Aorta (tissue), 5 donors: Measurements from ENCODE around the gene RASAL3. TPM values are rescaled to one million over a fixed set of nuclear protein-coding genes. Genes with fewer than 3 reads are reported as not detected.

Experiments
- ATAC-seq: fragments of 200-7000 bp; cut with Tn5 transposase; one replicate; pipeline ENCODE4 v1.9.1; 2022; ENCODE audit warnings: moderate library complexity; ENCODE audit not compliant: low FRiP score
- DNase-seq, 2 donors: peaks; one replicate each; pipeline ENCODE4 v3.0.0-alpha.2; 2020
- H3K27ac ChIP-seq, 2 donors: one replicate each; pipeline ENCODE4 v1.5.1; 2013; ENCODE audit warnings: low read length in 2 of 2, mild to moderate bottlenecking in 2 of 2, moderate library complexity in 2 of 2, control low read depth in 1 of 2, inconsistent platforms in 1 of 2, low read depth in 1 of 2
- H3K27me3 ChIP-seq, 2 donors: one replicate each; pipeline ENCODE4 v1.6.1; 2013; ENCODE audit warnings: control low read depth in 1 of 2, low read length in 1 of 2, mild to moderate bottlenecking in 1 of 2, moderate library complexity in 1 of 2; ENCODE audit not compliant: insufficient read depth in 2 of 2, control insufficient read depth in 1 of 2
- H3K36me3 ChIP-seq, 2 donors: one replicate each; pipeline ENCODE4 v1.6.1; 2013; ENCODE audit warnings: control low read depth in 1 of 2, low read length in 1 of 2, mild to moderate bottlenecking in 1 of 2; ENCODE audit not compliant: insufficient read depth in 2 of 2, control insufficient read depth in 1 of 2
- H3K4me1 ChIP-seq, 2 donors: one replicate each; pipeline ENCODE4 v1.6.1; 2013; ENCODE audit warnings: low read length in 2 of 2, control low read depth in 1 of 2, mild to moderate bottlenecking in 1 of 2, moderate library complexity in 1 of 2; ENCODE audit not compliant: insufficient read depth in 2 of 2, control insufficient read depth in 1 of 2
- H3K4me3 ChIP-seq, 2 donors: one replicate each; pipeline ENCODE4 v1.5.1; 2013; ENCODE audit warnings: low read length in 2 of 2, control low read depth in 1 of 2, mild to moderate bottlenecking in 1 of 2
- H3K9me3 ChIP-seq: one replicate; pipeline ENCODE4 v1.6.1; 2013; ENCODE audit warnings: mild to moderate bottlenecking, low read length; ENCODE audit not compliant: control insufficient read depth
- WGBS, 2 donors: extraction: QIAGEN DNeasy Blood & Tissue Kit; methylation state at CpG; one replicate each; pipeline ENCODE4 v1.1.7; 2013; 5-methylcytosine and 5-hydroxymethylcytosine counted together
- intact Hi-C, 2 donors: fragments of 100-400 bp; cut with DNase I; formaldehyde crosslinking; loops; one replicate each; pipeline versions ENCODE4 v1.14.2 to v1.15.0; 2022
- polyA plus RNA-seq, 2 donors: library from polyadenylated mRNA; stranded (reverse); fragments of 200-250 nt; gene quantifications; one replicate each; pipeline ENCODE4 v1.2.3, GENCODE V29; 2013
- total RNA-seq, 2 donors: library from RNA; stranded (reverse); fragmentation: NEBNext Ultra II Directional; extraction: Animal tissue kit (Norgen Biotek cat#: 25700); gene quantifications; one replicate each; pipeline ENCODE4 v1.2.1, GENCODE V29; 2021
- donor health status: healthy with polysubstance abuse.
- donor health status: Bipolar disorder and iron deficiency.
- donor health status: DM: no; HTN: no; CAD: no.
- donor health status: DM: no; HTN: no; CAD: no.
- donor health status: DM: yes; HTN: yes; CAD: no.

RASAL3 gene
- total and polyA plus RNA-seq, 4 donors = 0.90 to 10.9 (median 4.8) TPM

DNA sequence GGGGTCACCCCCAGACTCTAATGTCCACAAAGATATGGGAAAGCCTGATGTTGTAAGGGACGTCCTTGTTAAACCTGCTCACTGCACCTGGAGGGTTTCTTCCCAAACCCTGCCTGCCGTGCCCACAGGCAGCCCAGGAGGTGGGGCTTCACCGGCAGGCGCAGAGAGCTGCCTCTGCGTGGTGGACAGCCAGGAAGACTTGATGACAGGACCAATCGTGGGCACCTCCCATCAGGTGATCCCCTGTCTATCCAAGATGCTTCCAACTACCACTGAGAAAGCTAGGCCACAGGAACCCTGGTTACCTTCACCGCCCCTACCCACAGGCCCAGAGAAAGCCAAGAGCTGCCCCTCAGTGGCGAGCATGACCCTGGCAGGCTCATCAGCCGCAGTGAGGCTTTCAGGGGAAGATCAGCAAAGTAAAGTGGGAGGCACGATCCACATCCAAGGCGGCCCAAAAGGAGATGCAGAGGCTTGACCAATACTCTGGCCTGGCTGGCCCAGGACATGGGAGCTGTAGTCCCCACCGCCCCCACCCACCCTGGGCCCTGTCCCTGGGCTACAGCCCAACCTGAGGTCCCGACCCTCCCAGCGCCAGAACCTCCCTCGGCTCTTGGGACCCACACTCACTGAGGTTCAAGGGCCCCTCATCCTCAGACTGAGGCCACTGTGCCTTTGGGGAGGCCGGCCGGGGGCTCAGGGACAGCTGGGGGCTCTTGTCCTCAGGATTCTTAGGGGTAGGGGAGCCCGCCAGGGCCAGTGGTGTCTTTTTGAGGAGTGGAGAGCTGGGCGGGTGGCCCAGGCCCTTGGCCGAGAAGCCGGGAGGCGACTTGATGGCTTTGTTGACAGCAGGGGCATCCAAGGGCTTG is 35.2 kb downstream of the RASAL3 start:
- no peak for ATAC-seq
- H3K27ac ChIP-seq = no peak overlapping the region
- intact Hi-C loops = loop anchor here in 1 of 2 donors (10.0 kb wide), 1 partner anchor 126 kb away; no protein-coding TSS in a partner anchor
- no peaks in the 10 kb centered on the region for H3K4me1 ChIP-seq
- no peak overlapping the region for H3K4me3 ChIP-seq
- DNase-seq = no peak
- H3K36me3 ChIP-seq = peaks cover 0 to 7% of the 10 kb centered on the region in 2 donors
- no peaks in the 10 kb centered on the region for H3K9me3 ChIP-seq
- WGBS, 2 donors = 82 to 86% methylated on average over 20 to 22 of the region's 22 CpGs
- no peaks in the 10 kb centered on the region for H3K27me3 ChIP-seq

DNA sequence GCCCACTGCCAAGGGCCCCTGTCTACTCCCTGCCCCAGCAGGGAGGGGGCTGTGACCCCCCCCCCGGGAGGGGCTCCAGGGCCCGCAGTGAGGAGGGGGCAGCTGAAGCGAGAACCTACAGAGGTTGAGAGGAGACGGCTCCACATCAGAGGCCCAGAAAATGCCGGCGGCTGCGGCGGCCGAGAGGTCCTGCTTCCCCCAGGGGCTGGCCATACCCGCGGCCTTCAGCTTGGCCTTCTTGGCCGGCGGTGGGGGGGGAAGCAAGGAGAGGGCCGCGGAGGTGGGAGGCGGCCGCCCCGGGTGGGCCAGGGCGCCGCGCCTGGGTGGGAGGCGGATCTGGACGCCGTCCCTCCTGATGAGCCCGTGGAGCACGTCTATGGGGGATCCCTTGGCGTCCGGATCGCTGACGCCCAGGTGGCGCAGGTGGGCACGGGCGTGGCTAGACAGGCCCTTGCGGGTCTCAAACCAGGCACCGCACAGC is 36.3 kb downstream of the RASAL3 start:
- Histone ChIP-seq H3K9me3 (no peaks in the 10 kb centered on the region), H3K27me3 (no peaks in the 10 kb centered on the region), H3K27ac (no peak overlapping the region), H3K36me3 (peaks cover 0 to 7% of the 10 kb centered on the region in 2 donors), H3K4me1 (no peaks in the 10 kb centered on the region), H3K4me3 (no peak overlapping the region)
- ATAC-seq (no peak), DNase-seq (no peak)
- 90 to 91% methylated on average over 28 to 35 of the region's 35 CpGs for WGBS, 2 donors
- intact Hi-C loops = loop anchor here in 1 of 2 donors (10.0 kb wide), 1 partner anchor 127 kb away; no protein-coding TSS in a partner anchor

- intact Hi-C loops = loop anchor here in 1 of 2 donors (10.0 kb wide), 1 partner anchor 127 kb away; no protein-coding TSS in a partner anchor
- Histone ChIP-seq H3K4me3 (no peak overlapping the region), H3K27me3 (no peaks in the 10 kb centered on the region), H3K9me3 (no peaks in the 10 kb centered on the region), H3K27ac (no peak overlapping the region), H3K4me1 (no peaks in the 10 kb centered on the region), H3K36me3 (peaks cover 0 to 7% of the 10 kb centered on the region in 2 donors)
- WGBS, 2 donors = 96 to 97% methylated on average over 25 of the region's 25 CpGs
- DNase-seq (no peak), ATAC-seq (no peak)
These were observed 37.0 kb downstream of the RASAL3 start for GRCh38 chr19:15427350-15427700.

GRCh38 chr19:15426485-15427349 is 37.6 kb downstream of the RASAL3 start:
- ATAC-seq = no peak
- H3K27ac ChIP-seq = no peak overlapping the region
- intact Hi-C loops = loop anchor here in 1 of 2 donors (10.0 kb wide), 1 partner anchor 128 kb away; no protein-coding TSS in a partner anchor
- H3K9me3 ChIP-seq = no peaks in the 10 kb centered on the region
- DNase-seq = no peak
- 84 to 90% methylated on average over 16 of the region's 16 CpGs for WGBS, 2 donors
- H3K36me3 ChIP-seq = peaks cover 0 to 7% of the 10 kb centered on the region in 2 donors
- H3K4me3 ChIP-seq = no peak overlapping the region
- no peaks in the 10 kb centered on the region for H3K27me3 ChIP-seq
- no peaks in the 10 kb centered on the region for H3K4me1 ChIP-seq

DNA sequence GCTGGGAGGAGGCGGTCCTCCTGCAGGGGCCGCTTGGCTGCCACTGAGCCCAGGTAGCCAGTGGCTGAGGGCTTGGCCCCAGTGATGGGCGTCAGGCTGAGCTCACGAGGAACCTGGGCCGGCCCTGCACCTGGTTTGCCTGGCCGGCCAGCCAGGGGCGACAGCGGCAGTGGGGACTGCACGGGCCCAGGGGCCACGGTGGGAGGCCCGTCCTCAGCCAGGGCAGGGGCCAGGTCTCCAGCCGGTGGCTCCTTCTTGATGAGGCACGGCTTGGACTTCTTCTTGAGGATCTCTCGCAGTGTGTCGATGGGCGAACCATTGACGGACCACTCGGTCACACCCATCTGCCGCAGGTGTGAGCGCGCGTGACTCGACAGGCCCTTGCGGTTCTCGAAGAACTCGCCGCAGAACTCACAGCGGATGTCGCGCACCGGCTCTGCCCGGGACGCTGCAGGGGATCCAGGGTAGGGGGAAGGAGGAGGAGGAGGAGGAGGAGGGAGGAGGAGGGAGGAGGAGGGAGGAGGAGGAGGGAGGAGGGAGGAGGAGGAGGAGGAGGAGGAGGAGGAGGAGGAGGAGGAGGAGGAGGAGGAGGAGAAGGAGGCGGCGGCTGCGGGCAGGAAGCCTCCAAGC is 38.9 kb downstream of the RASAL3 start:
- H3K27me3 ChIP-seq = no peaks in the 10 kb centered on the region
- ATAC-seq (no peak), DNase-seq (no peak)
- H3K9me3 ChIP-seq = no peaks in the 10 kb centered on the region
- H3K4me3 ChIP-seq = no peak overlapping the region
- H3K27ac ChIP-seq = no peak overlapping the region
- H3K4me1 ChIP-seq = no peaks in the 10 kb centered on the region
- H3K36me3 ChIP-seq = peaks cover 0 to 7% of the 10 kb centered on the region in 2 donors
- intact Hi-C loops = loop anchor here in 1 of 2 donors (10.0 kb wide), 1 partner anchor 129 kb away; no protein-coding TSS in a partner anchor
- 93 to 94% methylated on average over 34 to 36 of the region's 36 CpGs for WGBS, 2 donors

GRCh38 chr19:15424692-15425272 is 39.6 kb downstream of the RASAL3 start:
- Histone ChIP-seq H3K4me1 (no peaks in the 10 kb centered on the region), H3K4me3 (no peak overlapping the region), H3K36me3 (peaks cover 0 to 7% of the 10 kb centered on the region in 2 donors), H3K27me3 (no peaks in the 10 kb centered on the region), H3K9me3 (no peaks in the 10 kb centered on the region), H3K27ac (no peak overlapping the region)
- DNase-seq (no peak), ATAC-seq (no peak)
- 96 to 97% methylated on average over 33 to 38 of the region's 38 CpGs for WGBS, 2 donors
- intact Hi-C loops = loop anchor here in 1 of 2 donors (10.0 kb wide), 1 partner anchor 130 kb away; no protein-coding TSS in a partner anchor

- Histone ChIP-seq H3K36me3 (peaks cover 0 to 7% of the 10 kb centered on the region in 2 donors), H3K4me1 (no peaks in the 10 kb centered on the region), H3K27me3 (no peaks in the 10 kb centered on the region), H3K27ac (no peak overlapping the region), H3K9me3 (no peaks in the 10 kb centered on the region), H3K4me3 (no peak overlapping the region)
- WGBS, 2 donors = 95 to 97% methylated on average over 13 of the region's 13 CpGs
- ATAC-seq = no peak
- DNase-seq = no peak
- intact Hi-C loops = loop anchor here in 1 of 2 donors (10.0 kb wide), 1 partner anchor 131 kb away; no protein-coding TSS in a partner anchor
These were observed 40.2 kb downstream of the RASAL3 start for GRCh38 chr19:15424121-15424520.

DNA sequence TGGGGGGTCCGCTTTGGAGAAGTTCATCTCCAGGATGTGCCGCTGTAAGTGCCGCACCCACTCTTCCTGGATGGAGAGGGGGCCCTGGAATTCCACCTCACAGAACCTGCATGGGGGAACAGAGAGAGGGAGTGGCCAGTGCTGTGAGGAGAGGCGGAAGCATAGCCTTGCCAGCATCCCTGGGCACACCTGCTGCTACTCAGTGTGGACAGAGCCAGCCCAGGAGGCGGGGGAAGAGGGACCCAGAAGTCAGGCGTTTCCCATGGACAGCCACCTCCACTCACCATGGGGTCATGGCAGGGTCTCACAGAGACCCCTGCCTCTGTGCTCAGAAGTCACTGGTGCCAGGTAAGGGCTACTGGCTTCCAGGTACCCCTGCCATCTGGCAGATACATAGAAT is 41.2 kb downstream of the RASAL3 start:
- Histone ChIP-seq H3K4me1 (no peaks in the 10 kb centered on the region), H3K36me3 (peaks cover 0 to 7% of the 10 kb centered on the region in 2 donors), H3K4me3 (no peak overlapping the region), H3K27ac (no peak overlapping the region), H3K9me3 (no peaks in the 10 kb centered on the region), H3K27me3 (no peaks in the 10 kb centered on the region)
- intact Hi-C loops = loop anchor here in 1 of 2 donors (10.0 kb wide), 1 partner anchor 132 kb away; no protein-coding TSS in a partner anchor
- DNase-seq = no peak
- ATAC-seq = no peak
- WGBS, 2 donors = 96 to 98% methylated on average over 6 of the region's 6 CpGs
